ENCODE results near the gene IL18RAP.

The IL18RAP gene

GRCh38 chr2:102422910-102423309, at the start of gene IL18RAP:
Gene IL18RAP (plus strand): TSS chr2:102423160. CDS start chr2:102423278, 118 bp downstream.
- DNase-seq: no peak

- DNase-seq: no peak
Observed at GRCh38 chr2:102376052-102376591, 46.8 kb upstream of the IL18RAP start.

- DNase-seq: no peak
Observed at GRCh38 chr2:102383722-102384121, 39.2 kb upstream of the IL18RAP start.

- DNase-seq: no peak
Observed at GRCh38 chr2:102385522-102385921, 37.4 kb upstream of the IL18RAP start.

- DNase-seq: no peak
Observed at GRCh38 chr2:102386004-102386403, 37.0 kb upstream of the IL18RAP start.

- no peak for DNase-seq
Observed at GRCh38 chr2:102386867-102387541, 36.0 kb upstream of the IL18RAP start.

- no peak for DNase-seq
Observed at GRCh38 chr2:102387763-102388546, 35.0 kb upstream of the IL18RAP start.

GRCh38 chr2:102391565-102391964, 31.4 kb upstream of the IL18RAP start:
- DNase-seq: no peak

GRCh38 chr2:102392096-102392495, 30.9 kb upstream of the IL18RAP start:
- DNase-seq: no peak

- DNase-seq: no peak
Observed at GRCh38 chr2:102392942-102393341, 30.0 kb upstream of the IL18RAP start.

- no peak for DNase-seq
Observed at GRCh38 chr2:102396012-102396411, 26.9 kb upstream of the IL18RAP start.

GRCh38 chr2:102397209-102397608, 25.8 kb upstream of the IL18RAP start:
- DNase-seq: no peak

- no peak for DNase-seq
Observed at GRCh38 chr2:102399499-102400141, 23.3 kb upstream of the IL18RAP start.

GRCh38 chr2:102401456-102401855, 21.5 kb upstream of the IL18RAP start:
- no peak for DNase-seq

- DNase-seq: no peak
Observed at GRCh38 chr2:102401865-102402264, 21.1 kb upstream of the IL18RAP start.

GRCh38 chr2:102410952-102411351, 12.0 kb upstream of the IL18RAP start:
- no peak for DNase-seq

- no peak for DNase-seq
Observed at GRCh38 chr2:102412199-102412598, 10.8 kb upstream of the IL18RAP start.

- DNase-seq: no peak
Observed at GRCh38 chr2:102417946-102418345, 5.0 kb upstream of the IL18RAP start.

- no peak for DNase-seq
Observed at GRCh38 chr2:102418421-102418961, 4.5 kb upstream of the IL18RAP start.

GRCh38 chr2:102420290-102420689, 2.7 kb upstream of the IL18RAP start:
- DNase-seq: no peak

GRCh38 chr2:102421890-102422759, 835 bp upstream of the IL18RAP start:
- no peak for DNase-seq

- DNase-seq: no peak
Observed at GRCh38 chr2:102423368-102423767, 408 bp downstream of the IL18RAP start.
